MCF 10A (cell line): ENCODE data around the gene IL4R. TPM values are rescaled to one million over a fixed set of nuclear protein-coding genes. Genes with fewer than 3 reads are reported as not detected.
"Not testable (repeated sequence)": the region's sequence is repeated elsewhere in the genome, so short reads cannot be mapped to it uniquely, and the experiment has no call there.

Experiments
- BruUV-seq: library from RNA; stranded (reverse); fragments of 400-500 nt; replicated peaks from 2 replicates; lab custom pipeline; 2021; lab: Mats Ljungman, UMichigan
- CTCF ChIA-PET: fragments of 300-600 bp; sonication (Branson Sonifier 250); formaldehyde crosslinking; extraction: SDS; loops from one replicate; lab custom pipeline; 2021; ENCODE audit warnings: antibody characterized with exemption, inconsistent platforms; lab: Yijun Ruan, JAX
- POLR2A ChIA-PET: fragments of 300-600, 350-650 bp; sonication (Branson Sonifier 250); formaldehyde crosslinking; extraction: SDS; loops from one replicate; lab custom pipeline; 2020; ENCODE audit warnings: antibody characterized with exemption, inconsistent platforms; lab: Yijun Ruan, JAX
- DNase-seq: peaks from one replicate; pipeline ENCODE4 v3.0.0-alpha.2; 2018; ENCODE audit not compliant: unreplicated experiment
- H3K27ac Mint-ChIP-seq: one replicate; pipeline ENCODE4 v1.8.0; 2022; ENCODE audit warnings: mild to moderate bottlenecking, low read depth, mixed read lengths; ENCODE audit not compliant: unreplicated experiment
- H3K27me3 Mint-ChIP-seq: one replicate; pipeline ENCODE4 v1.8.0; 2022; ENCODE audit warnings: mixed read lengths; ENCODE audit not compliant: insufficient read depth, unreplicated experiment
- H3K36me3 Mint-ChIP-seq: one replicate; pipeline ENCODE4 v1.8.0; 2022; ENCODE audit warnings: mild to moderate bottlenecking, moderate library complexity, mixed read lengths; ENCODE audit not compliant: insufficient read depth, unreplicated experiment
- H3K4me1 Mint-ChIP-seq: one replicate; pipeline ENCODE4 v1.8.0; 2022; ENCODE audit warnings: mixed read lengths; ENCODE audit not compliant: insufficient read depth, unreplicated experiment
- H3K4me3 Mint-ChIP-seq: one replicate; pipeline ENCODE4 v1.8.0; 2022; ENCODE audit warnings: mild to moderate bottlenecking, moderate library complexity, mixed read lengths; ENCODE audit not compliant: unreplicated experiment
- H3K9me3 Mint-ChIP-seq: one replicate; pipeline ENCODE4 v1.8.0; 2022; ENCODE audit warnings: mixed read lengths; ENCODE audit not compliant: unreplicated experiment
- intact Hi-C: fragments of 100-400 bp; cut with micrococcal nuclease; formaldehyde crosslinking; loops from 2 replicates; pipeline ENCODE4 v1.14.1; 2022
- total RNA-seq: library from RNA; stranded (reverse); gene quantifications from 2 replicates; pipeline ENCODE4 v1.2.3, GENCODE V29; 2022
- TF ChIP-seq, protein P1 (sequence below): fragments of 200-600 bp; IDR thresholded peaks from one replicate; pipeline ENCODE4 v1.8.0; 2022; ENCODE audit warnings: antibody characterized with exemption, mild to moderate bottlenecking; ENCODE audit not compliant: unreplicated experiment

Gene IL4R
- total RNA-seq, 1 experiment from 2014 or later = 51.9 TPM

DNA sequence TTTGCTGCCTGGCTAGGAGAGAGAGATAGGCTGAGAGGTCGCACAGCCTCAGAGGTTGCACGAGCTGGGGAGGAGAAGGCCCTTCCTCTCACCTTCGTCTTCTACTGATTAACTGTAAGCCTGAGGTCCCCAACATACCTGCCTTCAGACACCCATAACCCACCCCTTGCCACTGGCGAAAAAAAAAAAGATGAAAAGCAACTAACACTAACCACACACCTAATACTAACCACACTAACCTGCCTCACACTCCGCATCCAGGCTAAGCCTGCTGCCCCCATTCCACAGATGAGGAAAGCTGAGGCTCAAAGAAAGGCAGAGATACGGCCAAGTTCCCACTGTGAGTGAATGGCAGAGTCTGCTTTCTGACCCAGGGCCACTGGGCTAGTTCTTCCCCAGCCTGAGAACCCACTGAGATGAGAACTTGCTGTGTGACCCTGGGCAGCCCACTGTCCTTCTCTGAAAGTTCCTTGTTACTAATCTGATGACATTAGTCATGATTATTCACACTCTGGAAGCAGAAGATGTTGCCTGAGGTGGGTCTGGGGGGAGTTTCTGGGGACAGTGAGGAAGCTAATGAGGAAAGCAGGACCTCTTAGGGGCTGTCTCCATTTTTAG lies 92.8 kb downstream of the IL4R start:
- no TSS peak for BruUV-seq
- peaks cover 4% of the 10 kb centered on the region for H3K27me3 Mint-ChIP-seq
- CTCF ChIA-PET = interaction anchor here (1.8 kb wide), 1 partner anchor 20 kb away, joined by 10 read pairs; no protein-coding TSS in a partner anchor
- H3K36me3 Mint-ChIP-seq = peaks cover 5% of the 10 kb centered on the region
- TF ChIP-seq, protein P1, sequence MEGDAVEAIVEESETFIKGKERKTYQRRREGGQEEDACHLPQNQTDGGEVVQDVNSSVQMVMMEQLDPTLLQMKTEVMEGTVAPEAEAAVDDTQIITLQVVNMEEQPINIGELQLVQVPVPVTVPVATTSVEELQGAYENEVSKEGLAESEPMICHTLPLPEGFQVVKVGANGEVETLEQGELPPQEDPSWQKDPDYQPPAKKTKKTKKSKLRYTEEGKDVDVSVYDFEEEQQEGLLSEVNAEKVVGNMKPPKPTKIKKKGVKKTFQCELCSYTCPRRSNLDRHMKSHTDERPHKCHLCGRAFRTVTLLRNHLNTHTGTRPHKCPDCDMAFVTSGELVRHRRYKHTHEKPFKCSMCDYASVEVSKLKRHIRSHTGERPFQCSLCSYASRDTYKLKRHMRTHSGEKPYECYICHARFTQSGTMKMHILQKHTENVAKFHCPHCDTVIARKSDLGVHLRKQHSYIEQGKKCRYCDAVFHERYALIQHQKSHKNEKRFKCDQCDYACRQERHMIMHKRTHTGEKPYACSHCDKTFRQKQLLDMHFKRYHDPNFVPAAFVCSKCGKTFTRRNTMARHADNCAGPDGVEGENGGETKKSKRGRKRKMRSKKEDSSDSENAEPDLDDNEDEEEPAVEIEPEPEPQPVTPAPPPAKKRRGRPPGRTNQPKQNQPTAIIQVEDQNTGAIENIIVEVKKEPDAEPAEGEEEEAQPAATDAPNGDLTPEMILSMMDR = no peak
- H3K27ac Mint-ChIP-seq = no peak overlapping the region
- intact Hi-C loops = no loop called here
- DNase-seq = no peak
- H3K4me3 Mint-ChIP-seq = no peak overlapping the region
- POLR2A ChIA-PET = no interaction called here
- H3K4me1 Mint-ChIP-seq = peaks cover 12% of the 10 kb centered on the region
- no peaks in the 10 kb centered on the region for H3K9me3 Mint-ChIP-seq

DNA sequence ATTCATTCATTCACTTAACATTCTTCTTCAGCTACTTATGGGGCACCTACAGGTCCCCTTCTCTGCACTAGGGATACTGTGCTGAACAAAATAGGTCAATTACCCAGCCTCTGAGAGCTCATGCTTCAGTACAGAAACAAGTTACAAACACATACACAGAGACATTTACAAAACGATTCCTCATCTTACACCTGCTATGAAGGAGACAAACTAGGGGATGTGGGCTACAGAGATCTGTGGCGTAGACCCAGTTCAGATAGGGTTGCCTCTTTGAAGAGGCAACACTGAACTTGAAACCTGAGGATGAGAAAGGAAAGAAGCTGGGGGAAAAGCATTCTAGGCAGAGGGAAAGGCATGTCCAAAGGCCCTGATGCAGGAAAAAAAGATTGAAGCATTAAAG lies 93.4 kb downstream of the IL4R start:
- TF ChIP-seq, protein P1 = no peak
- no peak for DNase-seq
- Mint-ChIP-seq H3K27ac (no peak overlapping the region), H3K4me1 (peaks cover 12% of the 10 kb centered on the region), H3K27me3 (peaks cover 9% of the 10 kb centered on the region), H3K9me3 (peaks cover 2% of the 10 kb centered on the region), H3K4me3 (no peak overlapping the region), H3K36me3 (peaks cover 5% of the 10 kb centered on the region)
- BruUV-seq = no TSS peak
- ChIA-PET CTCF (interaction anchor here (1.8 kb wide), 1 partner anchor 21 kb away, joined by 10 read pairs; no protein-coding TSS in a partner anchor), POLR2A (no interaction called here)
- intact Hi-C loops = no loop called here

DNA sequence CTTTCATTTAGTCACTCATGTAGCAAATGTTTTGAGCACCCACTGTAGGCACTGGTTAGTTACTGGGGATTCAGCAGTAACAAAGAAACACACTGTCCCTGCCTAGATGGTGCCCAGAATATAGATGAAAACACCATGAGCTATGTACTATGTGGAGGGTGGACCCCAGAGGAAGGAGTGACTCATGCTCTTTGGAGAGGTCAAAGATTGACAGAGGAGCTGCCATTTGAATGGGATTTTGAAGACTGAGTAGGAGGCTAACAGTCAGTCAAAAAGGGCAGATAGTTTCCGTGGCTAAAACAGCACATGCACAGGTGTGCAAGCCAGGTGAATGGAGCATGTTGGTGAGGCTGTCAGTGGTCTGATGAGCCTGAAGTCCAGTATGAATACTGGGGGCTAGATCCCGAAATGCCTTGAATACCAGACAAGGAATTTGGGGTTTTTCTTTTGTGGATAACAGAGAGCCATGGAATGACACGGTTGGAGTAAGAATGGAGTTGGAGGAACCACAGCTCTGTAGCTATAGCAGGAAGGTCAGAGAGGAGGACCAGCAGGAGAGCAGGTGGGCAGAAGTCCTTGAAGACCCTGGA lies 94.3 kb downstream of the IL4R start:
- Mint-ChIP-seq H3K9me3 (peaks cover 8% of the 10 kb centered on the region), H3K4me3 (no peak overlapping the region), H3K27ac (no peak overlapping the region), H3K36me3 (peaks cover 5% of the 10 kb centered on the region), H3K27me3 (peaks cover 13% of the 10 kb centered on the region), H3K4me1 (peaks cover 12% of the 10 kb centered on the region)
- CTCF ChIA-PET = interaction anchor here (0.6 to 1.8 kb wide), 3 partner anchors 22 to 49 kb away, joined by 3 to 10 read pairs (median 4); no protein-coding TSS in a partner anchor
- intact Hi-C loops = no loop called here
- DNase-seq = no peak
- TF ChIP-seq, protein P1 = no peak
- POLR2A ChIA-PET = no interaction called here
- BruUV-seq = no TSS peak

DNA sequence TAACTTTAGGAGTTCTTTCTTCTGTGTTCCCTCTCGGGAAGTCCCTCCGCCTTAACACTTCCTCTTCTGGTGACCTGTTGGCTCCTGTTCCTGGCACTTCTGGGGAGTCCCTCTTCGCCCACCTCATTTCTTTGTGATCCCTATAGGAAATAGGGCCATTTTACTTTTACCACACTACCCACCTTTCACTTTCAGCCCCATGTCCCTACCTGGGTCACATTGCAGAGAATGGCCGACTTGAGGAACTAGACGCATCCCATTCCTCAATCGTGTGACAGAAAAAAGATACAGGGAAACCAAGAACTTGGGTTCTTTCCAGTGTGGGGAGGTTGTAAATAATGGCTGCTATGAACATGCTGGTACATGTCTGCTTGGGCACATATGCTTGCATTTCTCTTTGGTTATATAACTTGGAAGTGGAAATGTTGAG lies 94.8 kb downstream of the IL4R start:
- H3K4me3 Mint-ChIP-seq = no peak overlapping the region
- H3K27ac Mint-ChIP-seq = no peak overlapping the region
- TF ChIP-seq, protein P1 = no peak
- peaks cover 12% of the 10 kb centered on the region for H3K4me1 Mint-ChIP-seq
- peaks cover 5% of the 10 kb centered on the region for H3K36me3 Mint-ChIP-seq
- H3K9me3 Mint-ChIP-seq = peaks cover 8% of the 10 kb centered on the region
- no TSS peak for BruUV-seq
- intact Hi-C loops = no loop called here
- ChIA-PET CTCF (interaction anchor here (0.6 to 0.9 kb wide), 2 partner anchors 41 to 48 kb away, joined by 3 to 4 read pairs; no protein-coding TSS in a partner anchor), POLR2A (no interaction called here)
- no peak for DNase-seq
- H3K27me3 Mint-ChIP-seq = peaks cover 17% of the 10 kb centered on the region

DNA sequence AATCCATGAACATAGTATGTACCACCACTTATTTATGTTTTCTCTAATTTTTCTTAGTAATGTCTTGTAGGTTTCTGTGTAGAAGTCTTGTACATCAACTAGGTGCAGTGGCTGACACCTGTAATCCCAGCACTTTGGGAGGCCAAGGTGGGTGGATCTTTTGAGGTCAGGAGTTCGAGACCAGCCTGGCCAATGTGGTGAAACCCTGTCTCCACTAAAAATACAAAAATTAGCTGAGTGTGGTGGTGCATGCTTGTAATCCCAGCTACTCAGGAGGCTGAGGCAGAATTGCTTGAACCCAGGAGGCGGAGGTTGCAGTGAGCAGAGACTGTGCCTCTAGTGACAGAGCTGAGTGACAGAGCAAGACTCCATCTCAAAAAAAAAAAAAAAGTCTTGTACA lies 96.2 kb downstream of the IL4R start:
- intact Hi-C loops, POLR2A ChIA-PET, H3K36me3 Mint-ChIP-seq, H3K9me3 Mint-ChIP-seq, CTCF ChIA-PET, H3K4me3 Mint-ChIP-seq, H3K27ac Mint-ChIP-seq, DNase-seq, BruUV-seq: not testable (repeated sequence)
- Mint-ChIP-seq H3K27me3 (peaks cover 31% of the 10 kb centered on the region), H3K4me1 (peaks cover 17% of the 10 kb centered on the region)
